22Rv1 (cell line): ENCODE data around the gene NOL8.

Experiments
- H3K27ac ChIP-seq: fragments of 450-650 bp; 2 replicates; pipeline ENCODE4 v1.5.1; 2017
- ZFX ChIP-seq: fragments of 450-650 bp; IDR thresholded peaks from 2 replicates; pipeline ENCODE4 v1.6.1; 2017; ENCODE audit warnings: antibody characterized with exemption, borderline replicate concordance
- TF ChIP-seq, protein P1 (sequence below): fragments of 450-650 bp; IDR thresholded peaks from 2 replicates; pipeline ENCODE4 v1.5.1; 2017; ENCODE audit warnings: mild to moderate bottlenecking

The NOL8 gene

DNA sequence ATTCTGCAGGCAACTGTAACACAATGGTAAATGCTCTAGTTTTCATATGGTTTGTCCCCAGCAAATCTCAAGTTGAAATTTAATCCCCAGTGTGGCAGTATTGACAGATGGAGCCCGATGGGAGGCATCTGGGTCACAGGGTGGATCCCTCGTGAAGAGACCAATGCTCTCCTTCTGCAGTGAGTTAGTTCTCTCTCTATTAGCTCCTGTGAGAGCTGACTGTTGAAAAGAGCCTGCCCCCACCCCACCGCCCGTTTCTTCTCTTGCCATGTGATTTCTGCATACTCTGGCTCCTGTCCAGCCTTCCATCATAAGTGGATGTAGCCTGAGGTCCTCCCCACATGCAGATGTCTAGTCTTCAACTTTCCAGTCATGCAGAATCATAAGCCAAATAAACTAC, 58.7 kb downstream of the NOL8 start:
- no peak overlapping the region for H3K27ac ChIP-seq
- no peak for TF ChIP-seq ZFX
- TF ChIP-seq, protein P1, sequence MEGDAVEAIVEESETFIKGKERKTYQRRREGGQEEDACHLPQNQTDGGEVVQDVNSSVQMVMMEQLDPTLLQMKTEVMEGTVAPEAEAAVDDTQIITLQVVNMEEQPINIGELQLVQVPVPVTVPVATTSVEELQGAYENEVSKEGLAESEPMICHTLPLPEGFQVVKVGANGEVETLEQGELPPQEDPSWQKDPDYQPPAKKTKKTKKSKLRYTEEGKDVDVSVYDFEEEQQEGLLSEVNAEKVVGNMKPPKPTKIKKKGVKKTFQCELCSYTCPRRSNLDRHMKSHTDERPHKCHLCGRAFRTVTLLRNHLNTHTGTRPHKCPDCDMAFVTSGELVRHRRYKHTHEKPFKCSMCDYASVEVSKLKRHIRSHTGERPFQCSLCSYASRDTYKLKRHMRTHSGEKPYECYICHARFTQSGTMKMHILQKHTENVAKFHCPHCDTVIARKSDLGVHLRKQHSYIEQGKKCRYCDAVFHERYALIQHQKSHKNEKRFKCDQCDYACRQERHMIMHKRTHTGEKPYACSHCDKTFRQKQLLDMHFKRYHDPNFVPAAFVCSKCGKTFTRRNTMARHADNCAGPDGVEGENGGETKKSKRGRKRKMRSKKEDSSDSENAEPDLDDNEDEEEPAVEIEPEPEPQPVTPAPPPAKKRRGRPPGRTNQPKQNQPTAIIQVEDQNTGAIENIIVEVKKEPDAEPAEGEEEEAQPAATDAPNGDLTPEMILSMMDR: no peak

DNA sequence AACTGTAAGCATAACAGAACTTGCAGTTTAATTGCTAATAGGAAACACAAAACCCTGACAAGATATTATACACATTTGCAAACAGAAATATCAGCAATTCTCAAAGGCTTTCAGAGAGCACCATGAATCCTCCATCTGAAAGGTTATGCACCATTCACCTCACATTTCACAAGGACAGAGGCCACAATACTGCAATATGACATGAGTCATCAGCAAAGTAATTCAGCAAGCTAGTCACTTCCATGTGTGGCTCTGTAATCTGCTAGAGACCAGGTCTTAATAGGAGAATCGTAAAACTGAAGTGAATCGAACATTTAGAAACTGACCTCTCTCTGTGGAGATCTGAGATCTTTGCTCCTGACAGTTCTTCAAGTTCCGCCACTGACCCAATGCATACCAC, 60.0 kb downstream of the NOL8 start:
- no peak for TF ChIP-seq ZFX
- TF ChIP-seq, protein P1: no peak
- H3K27ac ChIP-seq: no peak overlapping the region

DNA sequence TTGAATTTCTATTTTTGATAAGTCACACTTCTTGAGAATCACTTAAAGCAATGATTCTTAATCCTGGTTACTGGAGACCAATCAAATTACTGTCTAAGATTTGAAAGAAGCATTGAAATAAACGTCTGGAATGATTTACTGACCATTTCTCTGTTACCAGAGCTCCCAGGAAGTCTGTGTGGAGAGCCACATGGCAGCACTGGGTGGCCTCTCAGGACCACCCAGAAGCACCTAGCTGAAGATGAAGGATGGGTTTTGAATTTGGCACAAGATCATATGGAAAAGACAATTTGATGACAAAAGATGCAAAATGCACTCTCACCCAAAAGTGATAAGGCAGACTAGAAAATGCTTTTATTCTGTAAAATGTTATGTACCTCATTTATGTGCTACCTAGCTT, 62.0 kb downstream of the NOL8 start:
- TF ChIP-seq ZFX: no peak
- TF ChIP-seq, protein P1: no peak
- no peak overlapping the region for H3K27ac ChIP-seq

DNA sequence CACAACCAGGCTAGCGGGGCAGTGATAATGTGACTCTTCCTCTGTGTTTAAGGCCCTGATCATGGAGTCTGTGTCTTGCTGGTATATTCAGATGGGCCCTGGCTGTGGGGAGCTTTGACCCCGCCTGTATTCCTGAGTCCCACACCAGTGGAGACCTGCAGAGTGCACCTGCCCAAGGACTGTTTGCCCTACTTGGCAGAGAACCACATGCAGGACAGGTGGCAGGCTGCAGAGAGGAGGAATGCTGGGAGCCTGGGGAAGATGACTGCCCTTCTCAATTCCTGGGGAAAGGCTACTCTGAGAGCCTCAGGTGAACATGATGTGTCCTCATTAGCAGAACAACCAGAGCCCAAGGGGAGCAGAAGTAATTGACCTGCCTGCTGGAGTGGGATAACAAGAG, 67.8 kb downstream of the NOL8 start:
- TF ChIP-seq, protein P1: no peak
- no peak for TF ChIP-seq ZFX
- H3K27ac ChIP-seq: no peak overlapping the region

DNA sequence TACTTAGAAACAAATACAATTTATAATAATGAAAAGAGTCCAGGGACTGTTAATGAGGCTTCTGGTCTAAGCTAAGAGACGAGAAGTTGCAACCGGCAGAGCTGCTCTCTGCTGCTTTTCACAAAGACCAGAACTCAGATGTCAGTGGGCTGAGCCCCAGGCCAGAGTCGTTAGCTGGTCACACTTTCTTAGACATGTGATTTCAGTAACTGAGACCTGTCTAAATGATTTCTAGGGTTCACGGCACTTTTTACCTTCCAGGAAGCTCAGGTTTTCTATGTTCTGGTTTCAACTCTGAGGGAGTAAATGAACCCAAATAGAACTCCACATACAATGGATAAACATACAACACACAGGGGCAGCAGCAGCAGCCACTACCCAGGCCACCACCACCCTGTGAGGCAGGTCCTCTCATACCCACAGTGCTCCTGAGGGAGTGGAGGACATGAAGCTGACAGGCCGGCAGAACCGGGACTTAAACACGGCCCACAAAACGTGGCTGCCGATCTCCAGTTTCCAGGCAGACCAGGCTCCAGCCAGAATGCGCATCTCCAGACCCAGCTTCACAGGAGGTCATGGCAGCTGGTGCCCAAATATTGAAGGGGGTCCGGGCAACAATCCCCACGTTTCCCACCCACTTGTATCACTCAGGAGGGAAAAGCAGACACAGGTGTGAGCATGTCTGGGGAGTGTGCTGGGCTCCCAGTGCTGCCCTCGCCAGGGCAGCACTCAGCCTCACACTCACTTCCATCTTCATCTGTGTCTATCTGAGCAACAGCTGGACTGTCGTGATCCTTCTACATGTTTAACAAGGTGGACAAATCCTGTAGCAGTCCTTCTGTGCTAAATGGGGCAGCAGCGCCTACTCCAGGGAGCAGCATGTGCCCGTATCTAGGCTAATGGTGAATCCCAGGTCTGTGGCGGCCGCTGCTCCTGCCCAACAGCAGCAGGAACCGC, 70.5 kb downstream of the NOL8 start:
- no peak overlapping the region for H3K27ac ChIP-seq

DNA sequence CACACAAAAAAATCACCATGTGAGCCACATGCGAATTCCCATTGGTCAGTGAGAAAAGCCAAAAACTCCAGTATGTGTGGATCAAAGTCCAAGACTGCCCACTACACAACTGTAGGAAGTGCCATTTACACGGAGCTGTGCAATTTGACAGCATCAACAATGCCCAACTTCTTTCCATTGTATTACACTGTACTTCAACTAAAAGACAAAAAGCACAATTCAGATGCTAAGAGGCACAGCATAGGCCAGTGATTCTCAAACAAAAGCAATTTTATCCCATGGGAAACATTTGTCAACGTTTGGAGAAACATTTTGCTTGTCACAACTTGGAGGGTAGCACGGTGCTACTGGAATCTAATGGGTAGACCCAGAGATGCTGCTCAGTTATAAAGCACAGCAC, 71.5 kb downstream of the NOL8 start:
- no peak for TF ChIP-seq ZFX
- TF ChIP-seq, protein P1: no peak
- H3K27ac ChIP-seq: no peak overlapping the region

More for the DNA sequence above, 70.5 kb downstream of the NOL8 start:
- TF ChIP-seq, protein P1: no peak
- TF ChIP-seq ZFX: no peak

DNA sequence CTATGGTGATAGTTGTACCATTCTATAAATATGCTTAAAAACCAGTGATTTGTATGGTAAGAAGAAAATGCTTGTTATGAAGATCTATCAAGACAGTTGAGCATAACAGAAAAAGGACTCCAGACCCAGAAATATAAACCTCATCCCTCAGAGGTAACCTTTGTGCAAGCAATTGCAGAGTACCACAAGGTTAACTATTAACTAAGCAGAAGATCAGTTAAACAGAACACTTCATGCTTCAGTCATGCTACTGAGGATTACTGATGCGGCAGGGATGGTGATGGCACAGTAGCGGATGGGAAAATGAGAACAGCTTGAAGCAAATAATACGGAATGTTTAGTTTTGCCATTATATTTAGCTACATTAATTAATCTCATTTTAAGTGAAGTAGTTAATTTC, 77.2 kb downstream of the NOL8 start:
- no peak overlapping the region for H3K27ac ChIP-seq
- TF ChIP-seq ZFX: no peak
- TF ChIP-seq, protein P1: no peak
